Peyer's patch (tissue), 4 donors: ENCODE data around the gene SCAF4.

Source experiments
- CTCF ChIP-seq, 6 experiments: fragments of 450-650 bp in 4 of 6; fragments of 200-600 bp in 2 of 6; sonication (generic) in 1 of 6; IDR thresholded peaks; one replicate each; pipeline ENCODE4 v1.5.1; 2017 to 2019; ENCODE audit warnings: antibody characterized with exemption in 6 of 6, mild to moderate bottlenecking in 3 of 6, moderate library complexity in 1 of 6
- POLR2A ChIP-seq, 2 donors: fragments of 450-650 bp; IDR thresholded peaks; one replicate each; pipeline ENCODE4 v1.5.1; 2017; ENCODE audit warnings: antibody characterized with exemption in 2 of 2, mild to moderate bottlenecking in 2 of 2, moderate library complexity in 2 of 2

DNA sequence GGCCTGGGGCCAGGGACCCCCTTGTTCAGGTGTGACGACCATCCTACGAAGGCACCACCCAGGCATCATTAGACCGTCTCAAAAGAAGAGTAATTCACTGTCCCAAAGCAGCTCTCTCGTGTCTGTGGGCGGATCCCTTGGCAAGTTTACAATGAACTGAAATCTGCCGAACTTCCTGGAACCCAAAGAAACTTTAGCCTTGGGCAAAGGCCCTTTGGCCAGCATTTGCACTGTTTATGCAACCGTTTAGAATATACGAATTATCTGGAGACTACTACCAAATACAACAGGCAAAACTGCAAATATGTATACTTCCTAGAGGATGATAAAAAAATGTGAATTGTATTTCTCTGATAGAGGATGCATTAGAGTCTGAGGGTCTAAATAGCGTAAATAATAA is 73.9 kb downstream of the SCAF4 start:
- TF ChIP-seq CTCF (IDR thresholded peaks at IDR 0.05) (no peak), POLR2A (IDR thresholded peaks at IDR 0.05) (no peak)
